Measurements from ENCODE around the gene HOXC9.

Gene HOXC9

DNA sequence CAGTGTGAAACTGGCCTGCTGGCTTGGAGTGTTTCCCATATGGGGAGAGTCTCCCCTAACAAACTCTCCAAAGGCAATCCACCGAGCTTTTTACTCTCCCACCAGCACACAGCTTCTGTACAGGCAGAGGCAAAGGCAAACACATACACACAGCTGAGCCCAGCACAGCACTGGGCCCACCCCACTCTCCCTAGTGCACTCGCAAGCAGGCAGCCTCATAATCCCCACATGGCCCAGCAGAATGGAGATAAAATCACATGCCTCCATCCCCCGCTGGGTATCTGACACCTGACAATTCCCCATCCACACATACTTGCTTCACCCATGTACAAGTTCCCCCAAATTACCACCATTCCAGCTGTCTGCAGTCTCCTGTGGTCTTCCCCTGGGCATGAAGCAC is 41.8 kb upstream of the HOXC9 start:
- no peak for DNase-seq (ENCODE audit: extremely low read depth, low read depth)
- no peak for TF ChIP-seq CTCF (IDR thresholded peaks at IDR 0.05; ENCODE audit: low read depth, low read length)

- TF ChIP-seq CTCF (IDR thresholded peaks at IDR 0.05; ENCODE audit: low read depth, low read length): no peak
These were observed 40.6 kb upstream of the HOXC9 start for GRCh38 chr12:53959314-53959713.

GRCh38 chr12:53960187-53961024 is 39.6 kb upstream of the HOXC9 start:
- DNase-seq (ENCODE audit: extremely low read depth, low read depth): no peak
- TF ChIP-seq CTCF (IDR thresholded peaks at IDR 0.05; ENCODE audit: low read depth, low read length): no peak

More at GRCh38 chr12:53959314-53959713, 40.6 kb upstream of the HOXC9 start:
- DNase-seq (ENCODE audit: extremely low read depth, low read depth): no peak

DNA sequence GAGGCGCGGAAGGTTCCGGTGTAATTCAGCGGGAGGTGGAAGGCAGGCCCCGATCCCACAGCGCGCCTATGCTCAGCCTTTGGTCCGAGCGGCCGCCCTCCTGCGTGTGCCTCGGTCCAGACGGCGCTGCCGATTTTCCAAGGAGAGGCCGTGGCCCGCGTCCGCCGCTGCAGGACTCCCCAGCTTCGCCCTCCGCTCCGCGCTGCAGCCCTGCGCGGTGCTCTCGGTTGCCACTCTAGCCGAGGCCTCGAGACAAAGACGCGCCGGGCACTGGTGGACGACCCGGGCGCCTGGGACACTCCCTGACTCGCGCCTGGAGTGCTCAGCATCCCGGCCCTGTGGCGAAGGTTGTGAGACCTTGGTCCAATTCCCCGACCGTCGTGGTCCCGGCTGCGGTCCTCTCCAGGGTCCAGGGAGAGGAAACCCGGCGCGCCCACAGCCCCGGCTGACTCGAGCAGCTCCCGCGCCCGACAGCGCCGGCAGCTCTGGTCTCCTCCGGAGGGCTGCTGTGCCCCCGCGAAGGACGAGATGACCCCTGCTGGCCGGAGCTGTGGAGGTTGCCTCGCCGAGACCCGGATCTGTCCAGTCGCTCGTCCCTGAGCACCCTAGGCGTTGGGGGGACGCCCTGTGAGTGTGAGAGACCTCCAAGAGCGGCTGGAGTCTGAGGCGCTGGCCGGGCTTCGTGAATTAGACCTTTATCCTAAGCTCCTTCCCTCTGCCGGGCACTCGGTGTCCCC is 38.8 kb upstream of the HOXC9 start:
- no peak for DNase-seq (ENCODE audit: extremely low read depth, low read depth)
- TF ChIP-seq CTCF (IDR thresholded peaks at IDR 0.05; ENCODE audit: low read depth, low read length): no peak; the same call in 1 of the 2 replicates

DNA sequence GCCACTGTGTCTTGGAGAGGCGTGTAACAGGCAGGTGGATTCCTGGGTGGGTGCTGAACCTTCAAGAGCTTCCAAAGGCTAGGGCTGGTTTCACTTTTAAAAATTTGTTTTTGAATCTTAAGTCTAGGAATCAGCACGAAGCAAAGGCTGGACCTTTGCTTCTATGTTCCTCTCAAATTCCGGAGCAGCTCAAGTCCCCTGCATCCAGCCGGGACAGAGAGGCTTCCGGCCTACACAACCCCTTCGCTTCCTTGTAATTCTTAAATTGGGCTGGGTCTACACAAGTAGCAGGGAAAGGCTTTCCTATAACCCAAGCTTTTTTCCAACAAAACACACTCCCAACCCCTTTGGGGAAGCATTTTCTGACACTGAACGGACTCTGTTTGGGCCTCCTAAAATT is 37.0 kb upstream of the HOXC9 start:
- DNase-seq (ENCODE audit: extremely low read depth, low read depth): no peak
- no peak for TF ChIP-seq CTCF (IDR thresholded peaks at IDR 0.05; ENCODE audit: low read depth, low read length)

DNA sequence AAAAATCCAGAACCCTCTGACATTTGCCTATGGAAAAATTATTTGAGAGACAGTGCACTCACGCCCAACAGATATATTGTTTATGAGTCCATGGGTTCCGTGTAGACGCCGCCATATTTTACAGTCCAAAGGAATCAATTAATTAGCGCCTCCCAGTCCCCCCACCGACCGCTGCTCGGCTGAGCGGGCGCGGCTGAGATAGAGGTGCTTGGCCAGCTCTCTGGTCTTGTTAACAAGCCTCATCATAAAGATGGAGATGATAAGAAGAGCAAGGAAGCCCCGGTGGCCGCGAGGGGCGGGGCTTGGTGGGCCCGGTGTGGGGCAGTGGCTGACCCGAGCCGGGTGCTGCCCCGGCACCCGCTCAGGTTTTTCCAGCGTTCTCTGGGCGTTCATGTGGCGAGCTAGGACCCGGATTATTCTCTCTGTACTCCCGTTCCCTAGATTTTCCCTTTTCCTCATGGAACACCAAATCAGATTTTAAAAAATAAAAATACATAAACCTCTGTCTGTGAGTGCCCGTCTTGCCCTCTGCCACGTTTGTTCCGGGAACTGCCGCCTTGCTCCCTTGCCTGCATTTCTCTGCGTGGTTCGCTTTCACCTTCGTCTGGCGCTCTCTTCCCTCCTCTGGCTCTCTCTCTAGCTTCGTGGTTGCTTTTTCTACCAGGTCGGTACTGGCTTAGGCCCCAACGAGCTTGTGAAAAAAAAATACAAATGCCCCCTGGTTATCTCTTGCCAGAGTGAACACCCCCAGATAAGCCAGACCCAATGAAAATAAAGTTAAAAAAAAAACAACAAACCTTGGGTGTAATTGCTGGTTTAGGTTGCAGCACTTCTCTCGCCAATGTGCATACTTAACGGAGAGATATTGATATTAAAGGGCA is 36.3 kb upstream of the HOXC9 start:
- DNase-seq (ENCODE audit: extremely low read depth, low read depth): no peak
- no peak for TF ChIP-seq CTCF (IDR thresholded peaks at IDR 0.05; ENCODE audit: low read depth, low read length)
